Measurements from ENCODE around the gene IRAK1BP1.
"Not testable (repeated sequence)": the region's sequence is repeated elsewhere in the genome, so short reads cannot be mapped to it uniquely, and the experiment has no call there.

Gene IRAK1BP1

GRCh38 chr6:78883651-78884050 lies 16.3 kb downstream of the IRAK1BP1 start:
- no peaks in the 10 kb centered on the region for H3K9me3 ChIP-seq
- H3K27ac ChIP-seq: no peak overlapping the region
- intact Hi-C loops (cut with DNase I; ENCODE audit: low total_unique reads): no loop called here
- H3K27me3 ChIP-seq: no peaks in the 10 kb centered on the region
- no peak for DNase-seq
- no peak overlapping the region for H3K4me3 ChIP-seq
- TF ChIP-seq CTCF (IDR thresholded peaks at IDR 0.05): no peak
- peaks cover 0 to 7% (median 0%) of the 10 kb centered on the region in 3 donors for H3K36me3 ChIP-seq
- H3K4me1 ChIP-seq: no peaks in the 10 kb centered on the region

- H3K36me3 ChIP-seq: peaks cover 0 to 10% (median 0%) of the 10 kb centered on the region in 3 donors
- intact Hi-C loops (cut with DNase I; ENCODE audit: low total_unique reads); H3K9me3 ChIP-seq; H3K27me3 ChIP-seq; H3K4me3 ChIP-seq; DNase-seq; H3K27ac ChIP-seq; H3K4me1 ChIP-seq: not testable (repeated sequence)
Observed at GRCh38 chr6:78889901-78890300, 22.6 kb downstream of the IRAK1BP1 start.

- no peaks in the 10 kb centered on the region for H3K9me3 ChIP-seq
- H3K36me3 ChIP-seq: peaks cover 0 to 9% (median 5%) of the 10 kb centered on the region in 3 donors
- no peak for TF ChIP-seq CTCF (IDR thresholded peaks at IDR 0.05)
- intact Hi-C loops (cut with DNase I; ENCODE audit: low total_unique reads): no loop called here
- no peak for DNase-seq
- H3K27ac ChIP-seq: no peak overlapping the region
- H3K4me1 ChIP-seq: no peaks in the 10 kb centered on the region
- H3K27me3 ChIP-seq: no peaks in the 10 kb centered on the region
- no peak overlapping the region for H3K4me3 ChIP-seq
Observed at GRCh38 chr6:78896227-78896626, 28.9 kb downstream of the IRAK1BP1 start.

- Histone ChIP-seq H3K27me3 (no peaks in the 10 kb centered on the region), H3K9me3 (peaks cover 0 to 6% (median 6%) of the 10 kb centered on the region in 3 donors), H3K4me3 (no peak overlapping the region), H3K27ac (no peak overlapping the region), H3K4me1 (no peaks in the 10 kb centered on the region), H3K36me3 (no peaks in the 10 kb centered on the region)
- DNase-seq: no peak
- intact Hi-C loops (cut with DNase I; ENCODE audit: low total_unique reads): no loop called here
- TF ChIP-seq CTCF (IDR thresholded peaks at IDR 0.05): no peak
Observed at GRCh38 chr6:78908621-78909020, 41.3 kb downstream of the IRAK1BP1 start.

GRCh38 chr6:78909391-78909790 lies 42.0 kb downstream of the IRAK1BP1 start:
- peaks cover 0 to 6% (median 6%) of the 10 kb centered on the region in 3 donors for H3K9me3 ChIP-seq
- H3K27ac ChIP-seq: no peak overlapping the region
- no peak overlapping the region for H3K4me3 ChIP-seq
- H3K36me3 ChIP-seq: no peaks in the 10 kb centered on the region
- H3K4me1 ChIP-seq: no peaks in the 10 kb centered on the region
- no peak for DNase-seq
- TF ChIP-seq CTCF (IDR thresholded peaks at IDR 0.05): no peak
- intact Hi-C loops (cut with DNase I; ENCODE audit: low total_unique reads): no loop called here
- no peaks in the 10 kb centered on the region for H3K27me3 ChIP-seq

GRCh38 chr6:78910010-78910409 lies 42.7 kb downstream of the IRAK1BP1 start:
- Histone ChIP-seq H3K4me3 (peak overlapping the region in 1 of 2 donors; percentile 52), H3K4me1 (no peaks in the 10 kb centered on the region), H3K27ac (no peak overlapping the region), H3K36me3 (no peaks in the 10 kb centered on the region), H3K27me3 (no peaks in the 10 kb centered on the region), H3K9me3 (peaks cover 0 to 6% (median 6%) of the 10 kb centered on the region in 3 donors)
- TF ChIP-seq CTCF (IDR thresholded peaks at IDR 0.05): no peak
- DNase-seq: no peak
- intact Hi-C loops (cut with DNase I; ENCODE audit: low total_unique reads): no loop called here

Measured in tibial artery (tissue), 4 donors.